Renal cortex interstitium (tissue), 15 donors: ENCODE data around the gene SMYD4. TPM values are rescaled to one million over a fixed set of nuclear protein-coding genes. Genes with fewer than 3 reads are reported as not detected.
A peak's percentile ranks its signal among the peaks of the same experiment; 100 is the strongest.
"Not testable (repeated sequence)": the region's sequence is repeated elsewhere in the genome, so short reads cannot be mapped to it uniquely, and the experiment has no call there.

ENCODE experiments used
- DNase-seq, 11 donors: peaks; one replicate each; pipeline ENCODE4 v3.0.0-alpha.2; 2013; ENCODE audit warnings: low read depth in 9 of 11, low spot score in 4 of 11; ENCODE audit errors: extremely low read depth in 1 of 11
- long read RNA-seq, 16 experiments: transcript quantifications; one replicate each; lab custom pipeline, GENCODE V29; 2026
- polyA plus RNA-seq, 3 donors: library from polyadenylated mRNA; unstranded; fragments of 120-200 nt; gene quantifications; one replicate each; pipeline ENCODE4 v1.2.1, GENCODE V29; 2013; ENCODE audit not compliant: insufficient read length in 3 of 3

Gene SMYD4
- 10 to 100 TPM; 13.5 to 17.5 (median 15.9) TPM for polyA plus RNA-seq
- long read RNA-seq, donor 1 = 0 reads
- long read RNA-seq, donor 2 = 0 reads
- long read RNA-seq, donor 3, full-length matches to known transcripts = 1 of 141 reads
- long read RNA-seq, donor 3, partial matches to known transcripts = 116 of 141 reads
- long read RNA-seq, donor 3, other reads (novel, unspliced or antisense) = 24 of 141 reads
- long read RNA-seq, donor 4 = 0 reads
- long read RNA-seq, donor 5 = 0 reads
- long read RNA-seq, donor 6, full-length matches to known transcripts = 5 of 15 reads
- long read RNA-seq, donor 6, partial matches to known transcripts = 10 of 15 reads
- long read RNA-seq, donor 6, other reads (novel, unspliced or antisense) = 0 of 15 reads
- long read RNA-seq, donor 7, full-length matches to known transcripts = 1 of 7 reads
- long read RNA-seq, donor 7, partial matches to known transcripts = 6 of 7 reads
- long read RNA-seq, donor 7, other reads (novel, unspliced or antisense) = 0 of 7 reads
- long read RNA-seq, donor 8 = 0 reads
- long read RNA-seq, donor 9, full-length matches to known transcripts = 2 of 2 reads
- long read RNA-seq, donor 9, partial matches to known transcripts = 0 of 2 reads
- long read RNA-seq, donor 9, other reads (novel, unspliced or antisense) = 0 of 2 reads
- long read RNA-seq, donor 10 = 0 reads
- long read RNA-seq, donor 11, partial matches to known transcripts = 0 of 1 reads
- long read RNA-seq, donor 11, other reads (novel, unspliced or antisense) = 0 of 1 reads
- long read RNA-seq, donor 12 = 0 reads
- long read RNA-seq, donor 13 = 0 reads
- long read RNA-seq, donor 14, full-length matches to known transcripts = 1 of 1 reads
- long read RNA-seq, donor 14, partial matches to known transcripts = 0 of 1 reads
- long read RNA-seq, donor 14, other reads (novel, unspliced or antisense) = 0 of 1 reads
- long read RNA-seq, donor 15, full-length matches to known transcripts = 1 of 39 reads
- long read RNA-seq, donor 15, partial matches to known transcripts = 33 of 39 reads
- long read RNA-seq, donor 15, other reads (novel, unspliced or antisense) = 5 of 39 reads
- long read RNA-seq, donor 16, full-length matches to known transcripts = 4 of 12 reads
- long read RNA-seq, donor 16, partial matches to known transcripts = 8 of 12 reads
- long read RNA-seq, donor 16, other reads (novel, unspliced or antisense) = 0 of 12 reads

DNA sequence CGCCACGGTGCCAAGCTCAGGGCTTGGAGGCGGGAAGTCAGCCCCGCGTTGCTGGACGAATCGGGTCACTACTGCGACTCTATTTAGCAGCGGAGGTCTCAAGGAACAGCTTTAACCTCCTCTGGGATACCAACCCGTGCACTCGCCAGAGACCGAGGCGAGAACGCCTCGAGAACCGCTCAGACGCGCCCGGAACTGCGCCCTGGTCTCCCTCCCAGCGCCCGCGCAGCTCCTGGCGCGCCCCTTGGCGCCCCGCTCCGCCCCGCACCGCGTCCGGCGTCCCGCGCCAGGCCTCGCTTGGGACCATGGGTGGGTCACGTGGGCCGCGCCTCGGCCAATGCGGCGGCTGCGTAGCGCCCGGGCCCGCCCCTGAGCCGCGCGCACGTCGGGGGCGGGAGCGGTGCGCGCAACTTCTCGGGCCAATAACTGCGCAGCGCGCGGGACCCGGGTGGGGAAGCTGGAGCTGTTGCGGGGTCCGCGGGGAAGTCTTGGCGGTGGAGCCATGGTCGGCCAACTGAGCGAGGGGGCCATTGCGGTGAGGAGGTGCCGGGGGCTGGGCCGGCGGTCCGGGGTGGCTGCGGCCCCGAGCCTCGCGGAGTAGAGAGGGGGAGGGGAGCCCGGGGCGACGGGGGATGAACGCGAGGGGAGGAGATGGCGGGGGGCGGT lies at the start of gene SMYD4, which contains the start of gene RPA1:
SMYD4 (minus strand) TSS at position 311 of the 666 bp plus-strand sequence. CDS start 1,908 bp downstream, outside the sequence.
RPA1 (plus strand) TSS at position 414 of the 666 bp plus-strand sequence; CDS start at position 503, 89 bp downstream.
- DNase-seq = peak; percentile 55 to 89 (median 82)

- no peak for DNase-seq
Observed at GRCh38 chr17:1878419-1879121, 48.9 kb upstream of the SMYD4 start.

- no peak for DNase-seq
Observed at GRCh38 chr17:1875597-1875996, 45.9 kb upstream of the SMYD4 start.

GRCh38 chr17:1873418-1873817 lies 43.7 kb upstream of the SMYD4 start:
- DNase-seq = no peak

- DNase-seq = no peak
Observed at GRCh38 chr17:1872976-1873375, 43.3 kb upstream of the SMYD4 start.

GRCh38 chr17:1872254-1872653 lies 42.6 kb upstream of the SMYD4 start:
- no peak for DNase-seq

DNA sequence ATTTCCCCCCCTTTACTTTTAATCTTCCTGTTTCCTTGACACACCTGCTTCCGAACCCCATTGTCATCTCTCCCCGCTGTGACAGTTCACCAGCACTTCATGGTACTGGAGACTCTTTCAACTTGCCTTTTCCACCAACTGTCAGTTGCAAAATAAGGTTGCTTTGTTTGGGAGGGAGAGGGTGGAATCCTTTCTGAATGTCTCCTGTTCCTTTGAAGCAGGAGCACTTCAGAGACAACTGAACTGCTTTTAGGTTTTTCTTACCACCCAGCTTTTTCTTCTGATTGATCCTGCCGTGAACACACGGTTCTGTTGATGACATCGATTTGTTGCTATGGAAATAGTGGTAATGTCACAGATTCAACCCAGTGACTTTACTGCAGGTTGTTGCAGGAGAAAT lies 42.1 kb upstream of the SMYD4 start:
- no peak for DNase-seq

GRCh38 chr17:1870592-1870991 lies 40.9 kb upstream of the SMYD4 start:
- DNase-seq = no peak

DNA sequence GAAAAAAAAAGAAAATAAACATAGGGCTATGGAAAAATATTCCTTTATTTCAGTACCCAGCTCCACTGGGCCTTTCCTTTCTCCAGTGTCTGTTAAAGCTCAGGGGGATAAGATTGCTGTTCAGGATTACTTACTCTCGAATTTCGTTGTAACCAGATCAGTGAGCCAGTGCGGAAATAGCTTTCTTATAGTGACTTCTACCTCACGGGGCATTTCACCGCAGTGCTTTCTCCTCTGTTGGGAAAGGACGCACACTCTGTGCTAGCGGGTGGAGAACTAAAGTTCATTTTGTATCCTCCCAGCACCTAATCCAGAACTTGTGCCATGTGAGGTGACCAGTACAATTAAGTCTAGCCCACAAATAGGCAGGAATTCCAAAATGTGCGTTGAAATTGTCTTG lies 38.4 kb upstream of the SMYD4 start:
- DNase-seq = peak in 2 of 11 donors; percentile 17 to 25

DNA sequence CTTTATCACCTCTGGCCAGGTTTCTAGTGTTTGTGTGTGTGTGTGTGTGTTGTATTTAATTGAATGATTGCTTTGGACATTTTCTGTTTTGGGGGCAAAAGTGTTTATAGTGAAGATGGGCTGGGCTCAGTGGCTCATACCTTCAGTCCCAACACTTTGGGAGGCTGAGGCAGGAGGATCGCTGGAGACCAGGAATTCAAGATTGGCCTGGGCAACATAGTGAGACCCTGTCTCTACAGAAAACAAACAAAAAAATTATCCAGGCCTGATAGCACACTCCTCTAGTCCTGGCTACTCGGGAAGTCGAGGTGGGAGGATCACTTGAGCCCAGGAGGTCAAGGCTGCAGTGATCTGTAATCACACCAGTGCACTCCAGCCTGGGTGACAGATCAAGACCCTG lies 37.6 kb upstream of the SMYD4 start:
- no peak for DNase-seq

- no peak for DNase-seq
Observed at GRCh38 chr17:1865252-1866037, 35.7 kb upstream of the SMYD4 start.

- no peak for DNase-seq
Observed at GRCh38 chr17:1861391-1862010, 31.8 kb upstream of the SMYD4 start.

DNA sequence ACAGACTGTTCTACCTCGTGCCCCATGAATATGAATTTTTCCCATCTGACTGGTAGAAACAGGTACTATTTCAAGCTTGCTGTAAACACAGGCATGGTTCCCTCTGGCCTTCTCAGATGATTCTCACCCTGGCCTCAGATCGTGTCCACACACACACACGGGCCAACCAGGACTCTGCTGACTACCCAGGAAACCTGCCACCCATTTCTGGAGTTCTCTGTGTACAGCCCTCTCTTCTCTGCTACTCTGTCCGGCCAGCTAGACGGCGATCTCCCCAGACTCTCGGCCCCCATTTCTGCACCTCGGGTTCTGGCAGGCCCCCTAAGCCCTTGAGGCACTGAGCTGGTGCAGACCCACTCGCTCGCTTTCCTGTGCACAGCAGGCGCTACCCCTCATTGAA lies 31.3 kb upstream of the SMYD4 start:
- no peak for DNase-seq

DNA sequence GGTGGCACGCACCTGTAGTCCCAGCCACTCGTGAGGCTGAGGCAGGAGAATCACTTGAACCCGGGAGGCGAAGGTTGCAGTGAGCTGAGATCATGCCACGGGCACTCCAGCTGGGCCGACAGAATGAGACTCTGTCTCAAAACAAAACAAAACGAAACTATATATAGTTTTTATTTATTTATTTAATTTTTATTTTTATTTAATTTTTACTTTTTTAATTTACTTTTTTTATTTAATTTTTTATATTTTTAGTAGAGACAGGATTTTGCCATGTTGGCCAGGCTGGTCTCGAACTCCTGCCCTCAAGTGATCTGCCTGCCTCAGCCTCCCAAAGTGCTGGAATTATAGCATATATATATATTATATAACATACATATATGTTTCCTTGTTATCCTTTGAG lies 26.8 kb upstream of the SMYD4 start:
- not testable (repeated sequence) for DNase-seq

- DNase-seq = no peak
Observed at GRCh38 chr17:1853698-1854097, 24.0 kb upstream of the SMYD4 start.

DNA sequence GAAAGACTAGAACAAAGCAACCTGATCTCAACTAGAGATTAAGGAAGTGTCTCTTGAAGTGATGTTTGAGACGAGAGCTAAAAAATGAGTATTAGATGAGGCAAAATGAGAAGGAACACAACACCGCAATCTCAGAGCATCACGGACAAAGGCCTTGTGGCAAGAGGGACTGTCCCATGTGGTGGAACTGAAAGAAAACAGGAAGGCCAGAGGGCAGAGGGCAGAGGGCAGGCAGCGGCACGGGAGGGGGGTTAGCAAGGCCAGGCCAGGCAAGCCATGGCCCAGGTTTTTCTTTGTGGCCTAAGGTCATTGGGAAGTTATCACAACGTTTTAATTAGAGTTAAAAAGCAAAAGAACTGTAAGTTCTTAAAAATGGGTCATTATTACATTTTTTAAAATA lies 22.6 kb upstream of the SMYD4 start:
- no peak for DNase-seq

DNA sequence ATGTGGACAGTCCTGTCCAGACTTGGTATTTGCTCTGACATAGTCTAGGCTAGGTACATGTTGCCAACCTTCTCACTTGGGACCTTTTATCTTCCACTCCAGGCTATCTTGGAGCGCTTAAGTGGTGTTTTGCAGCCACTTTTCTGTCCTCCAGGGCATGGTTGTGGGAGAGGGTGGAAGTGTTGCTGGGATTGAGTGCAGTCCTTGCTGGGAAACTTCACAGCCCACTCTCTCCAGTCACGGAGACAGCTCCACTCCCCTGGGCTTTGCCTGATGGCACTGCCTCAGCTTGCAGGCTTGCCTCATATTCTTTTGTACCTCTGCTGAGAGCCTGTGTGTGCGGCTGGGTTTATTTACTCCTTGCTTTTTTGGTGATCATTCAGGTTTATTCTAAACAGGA lies 17.5 kb upstream of the SMYD4 start:
- DNase-seq = no peak
